HG03159 (cell line): ENCODE data around the gene SNX33.
"Not testable (repeated sequence)": the region's sequence is repeated elsewhere in the genome, so short reads cannot be mapped to it uniquely, and the experiment has no call there.

Experiments used
- ATAC-seq: cut with Tn5 transposase; IDR thresholded peaks from one replicate; pipeline ENCODE4 v1.9.1; 2021; ENCODE audit warnings: mild to moderate bottlenecking, moderate library complexity; ENCODE audit not compliant: unreplicated experiment

The SNX33 gene

DNA sequence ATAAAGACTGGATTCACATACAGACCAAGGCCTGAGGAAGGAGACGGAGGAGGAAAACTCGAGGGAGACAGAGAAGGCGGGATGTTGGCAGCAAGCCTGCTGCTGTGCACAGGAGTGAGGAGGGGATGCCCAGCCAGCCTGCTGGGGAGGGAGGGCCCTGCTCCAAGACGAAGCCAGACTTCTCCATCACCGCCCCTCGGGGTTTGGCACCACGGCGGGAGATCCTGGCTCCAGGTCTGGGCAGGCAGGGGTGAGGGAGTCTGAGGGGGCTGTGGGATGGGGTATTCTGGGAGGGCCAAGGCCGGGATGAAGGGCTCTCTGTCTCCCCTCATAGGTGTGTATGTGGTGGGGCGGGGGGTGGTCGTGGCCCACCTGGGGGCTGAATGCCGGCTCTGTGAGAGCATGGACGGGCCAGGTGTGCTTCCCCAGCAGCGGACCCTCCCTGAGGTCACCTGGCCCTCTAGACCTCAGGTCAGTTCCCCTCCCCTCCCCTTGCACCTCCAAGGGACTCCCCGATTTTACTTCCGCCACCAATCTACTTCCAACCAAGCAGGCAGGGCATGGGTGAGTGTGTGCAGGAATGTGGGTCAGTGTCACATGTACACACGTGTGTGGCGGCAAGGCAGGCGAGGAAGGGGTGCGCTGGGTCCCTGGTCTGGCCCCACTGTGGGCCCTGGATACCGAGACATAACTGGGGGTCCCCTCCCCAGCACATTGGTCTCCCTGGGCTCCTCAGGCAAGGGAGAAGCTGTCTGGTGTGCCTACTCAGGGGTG lies 50.4 kb downstream of the SNX33 start:
- ATAC-seq: not testable (repeated sequence)

DNA sequence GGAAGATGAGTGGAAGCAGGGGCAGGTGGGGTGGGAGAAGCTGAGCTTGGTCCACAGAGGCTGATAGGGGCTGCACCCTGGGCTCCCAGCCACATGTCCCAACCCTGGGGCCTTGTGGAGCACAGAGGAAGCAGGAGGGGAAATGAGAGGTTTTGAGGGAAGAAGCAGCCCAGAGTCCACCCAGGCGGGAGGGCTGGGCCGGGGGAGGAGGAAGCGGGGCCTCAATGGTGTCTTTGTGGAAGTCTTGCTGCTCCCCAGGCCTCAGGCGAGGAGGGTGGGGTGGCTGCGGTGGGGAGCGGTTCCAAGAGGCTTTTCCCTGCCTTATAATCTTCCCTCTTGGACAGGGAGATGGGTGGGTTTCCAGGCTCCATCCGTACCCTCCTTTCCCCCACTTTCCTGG lies 51.8 kb downstream of the SNX33 start:
- not testable (repeated sequence) for ATAC-seq

DNA sequence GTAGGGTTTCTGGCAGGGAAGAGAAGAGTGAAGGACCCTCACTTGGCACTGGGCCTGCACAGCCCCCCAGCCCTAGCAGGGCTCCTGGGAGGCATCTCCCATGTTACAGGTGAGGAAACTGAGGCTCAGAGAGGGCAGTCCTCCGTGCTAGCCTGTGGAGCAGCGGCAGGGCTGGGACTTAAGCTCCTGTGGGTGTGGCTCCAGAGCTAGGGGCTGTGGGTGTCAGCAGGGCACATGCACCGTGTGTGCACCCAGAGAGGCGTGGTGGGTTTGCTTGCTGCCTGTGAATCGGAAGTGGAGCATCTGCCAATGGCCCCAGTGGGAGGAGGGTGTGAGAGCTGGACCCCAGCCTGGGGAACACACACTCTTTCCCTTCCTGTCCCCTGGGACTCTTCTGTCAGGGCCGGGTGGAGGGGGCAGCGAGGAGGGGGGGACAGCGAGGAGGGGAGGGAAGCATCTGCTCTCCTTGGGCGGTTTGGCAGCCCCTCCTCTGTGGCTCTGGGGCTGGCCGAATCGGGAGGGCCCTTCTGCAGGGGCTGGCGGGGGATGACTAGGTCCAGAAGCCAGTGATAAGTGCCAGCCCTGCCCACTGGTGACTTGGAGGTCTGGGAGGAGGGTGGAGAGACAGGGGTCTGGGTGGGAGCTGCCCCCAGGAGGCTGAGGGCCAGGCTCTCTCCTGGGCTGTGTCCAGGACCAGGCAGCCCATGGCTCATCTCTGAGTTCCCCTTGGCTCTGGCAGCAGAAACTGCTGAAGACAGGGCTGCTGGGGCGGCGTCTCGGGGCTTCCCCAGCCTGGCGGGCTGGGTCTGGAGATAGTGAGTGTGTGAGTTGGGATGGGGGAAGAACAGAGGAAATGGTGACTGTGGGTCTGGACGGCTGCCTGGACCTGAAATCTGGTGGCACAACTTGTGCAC lies 52.5 kb downstream of the SNX33 start:
- ATAC-seq: not testable (repeated sequence)

GRCh38 chr15:75701071-75702003 lies 53.6 kb downstream of the SNX33 start:
- not testable (repeated sequence) for ATAC-seq

DNA sequence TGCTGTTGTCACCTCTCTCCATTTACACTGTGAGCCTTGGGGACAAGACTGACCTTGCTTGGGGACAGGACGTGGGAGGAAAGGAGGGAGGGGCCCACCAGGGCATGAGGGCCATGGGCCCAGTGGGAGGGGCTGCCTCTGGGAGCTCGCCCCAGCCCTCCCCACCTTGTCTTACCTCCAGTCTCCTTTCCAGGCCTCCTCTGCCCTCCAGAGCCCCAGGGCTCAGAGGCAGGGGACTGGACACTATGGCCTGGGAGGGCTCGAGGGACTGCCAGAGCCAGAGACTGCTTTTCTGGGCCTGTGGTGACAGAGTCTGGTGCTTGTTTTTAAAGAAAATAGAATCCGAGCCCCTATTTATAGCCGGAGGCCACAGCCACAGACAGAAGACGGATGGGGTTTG lies 54.7 kb downstream of the SNX33 start:
- no peak for ATAC-seq

GRCh38 chr15:75703440-75704262 lies 55.9 kb downstream of the SNX33 start:
- ATAC-seq: not testable (repeated sequence)

GRCh38 chr15:75704263-75704615 lies 56.5 kb downstream of the SNX33 start:
- ATAC-seq: no peak

DNA sequence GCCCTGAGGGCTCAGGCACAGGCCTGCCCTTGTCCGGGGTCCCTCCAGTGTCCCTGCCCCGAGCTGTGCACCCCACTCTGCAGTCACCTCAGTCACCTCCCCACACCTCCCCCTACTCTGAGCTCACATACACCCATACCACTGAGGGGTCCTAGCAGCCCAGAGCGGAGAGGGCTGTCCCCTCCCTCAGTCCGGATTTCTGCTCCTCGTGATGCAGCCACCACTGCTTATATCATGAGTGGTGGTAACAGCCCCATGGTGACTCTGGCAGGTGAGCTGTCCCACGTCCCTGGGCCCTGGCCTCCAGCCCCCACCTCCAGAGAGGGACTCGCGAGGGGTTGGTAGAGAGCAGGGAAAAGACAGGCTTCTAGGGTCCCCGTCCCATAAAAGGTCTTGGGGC lies 56.9 kb downstream of the SNX33 start:
- no peak for ATAC-seq

- ATAC-seq: not testable (repeated sequence)
These were observed 57.7 kb downstream of the SNX33 start for GRCh38 chr15:75705375-75705774.

DNA sequence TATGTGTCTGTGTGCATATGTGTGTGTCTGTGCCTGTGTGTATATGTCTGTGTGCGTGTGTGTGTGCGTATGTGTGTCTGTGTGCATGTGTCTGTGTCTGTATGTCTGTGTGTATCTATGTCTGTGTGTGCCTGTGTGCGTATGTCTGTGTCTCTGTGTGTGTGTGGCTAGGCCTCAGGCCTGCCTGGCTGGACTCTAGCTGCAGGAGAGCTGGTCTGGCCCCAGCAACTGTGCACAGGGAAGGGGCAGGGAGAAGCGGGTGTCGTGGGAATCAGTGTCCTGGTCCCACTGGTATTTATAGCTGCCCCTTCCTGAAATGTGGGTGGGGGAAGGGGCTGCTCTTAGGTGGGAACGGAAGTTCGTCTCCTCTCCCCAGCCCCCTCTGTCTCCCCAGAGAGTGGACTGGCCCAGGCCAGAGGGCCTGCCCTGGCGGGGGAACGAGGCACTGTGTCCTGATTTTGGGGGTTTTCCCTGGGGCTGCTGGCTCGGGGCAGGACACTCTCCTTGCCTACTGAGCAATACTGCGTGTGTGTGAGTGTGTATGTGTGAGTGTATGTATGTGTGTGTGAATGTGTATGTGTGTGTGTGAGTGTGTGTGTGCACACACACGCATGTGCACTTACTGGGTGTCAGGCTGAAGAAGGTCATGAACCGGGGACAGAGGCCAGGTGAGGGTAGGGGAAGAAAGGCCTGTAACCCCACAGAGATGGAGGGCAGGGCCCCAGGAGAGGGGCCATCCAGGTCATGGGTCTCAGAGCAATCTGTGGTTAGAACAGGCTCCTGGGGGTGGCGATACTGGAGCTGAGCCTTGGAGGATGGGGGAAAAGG lies 58.4 kb downstream of the SNX33 start:
- ATAC-seq: no peak

- ATAC-seq: no peak
These were observed 58.9 kb downstream of the SNX33 start for GRCh38 chr15:75706682-75706954.

GRCh38 chr15:75709458-75709857 lies 61.7 kb downstream of the SNX33 start:
- not testable (repeated sequence) for ATAC-seq

GRCh38 chr15:75710874-75711273 lies 63.2 kb downstream of the SNX33 start:
- ATAC-seq: not testable (repeated sequence)

GRCh38 chr15:75711495-75711894 lies 63.8 kb downstream of the SNX33 start:
- ATAC-seq: not testable (repeated sequence)
